Ovary (tissue), 3 donors: Measurements from ENCODE around the gene DERA.

Source experiments
- CTCF ChIP-seq, 3 donors: fragments of 450-650 bp in 2 of 3; fragments of 200-600 bp in 1 of 3; IDR thresholded peaks; one replicate each; pipeline versions ENCODE4 v1.5.1 to v1.8.0; 2016 to 2022; ENCODE audit warnings: antibody characterized with exemption in 3 of 3, mild to moderate bottlenecking in 1 of 3
- EP300 ChIP-seq: sonication (generic); formaldehyde crosslinking; IDR thresholded peaks from one replicate; pipeline ENCODE4 v1.6.1; 2017; ENCODE audit warnings: antibody characterized with exemption
- POLR2A ChIP-seq: fragments of 450-650 bp; IDR thresholded peaks from one replicate; pipeline ENCODE4 v1.6.1; 2017; ENCODE audit warnings: antibody characterized with exemption, mild to moderate bottlenecking, moderate library complexity
- donor health status: DM: no; HTN: no; CAD: no.

GRCh38 chr12:16037533-16037932 is 126.4 kb downstream of the DERA start:
- TF ChIP-seq CTCF (IDR thresholded peaks at IDR 0.05) (no peak), POLR2A (no peak), EP300 (no peak)
